Measurements from ENCODE around the gene CCDC158. TPM values are rescaled to one million over a fixed set of nuclear protein-coding genes. Genes with fewer than 3 reads are reported as not detected.

The CCDC158 gene
- total and polyA plus RNA-seq, 2 of the 8 experiments (the other 6 are each of a cell fraction or from before 2014, with no cell fraction given) = not detected

- no peak for FAIRE-seq
- CTCF ChIA-PET (ENCODE audit: partially characterized antibody) = interaction anchor here (1.6 kb wide), 1 partner anchor 12 kb away, joined by 4 read pairs; no protein-coding TSS in a partner anchor
- TF ChIP-seq FOSL1 (IDR thresholded peaks at IDR 0.05; ENCODE audit: insufficient read depth, low read depth, low read length) = no peak
- TF ChIP-seq JUN (IDR thresholded peaks at IDR 0.05; ENCODE audit: low read depth, low read length) = no peak
- TF ChIP-seq ATF3 (IDR thresholded peaks at IDR 0.05; ENCODE audit: insufficient read depth, low read depth, low read length) = no peak
- TF ChIP-seq KDM5A (IDR thresholded peaks at IDR 0.05; ENCODE audit: low read length) = no peak
- TF ChIP-seq SUZ12 (IDR thresholded peaks at IDR 0.05; ENCODE audit: low read length) = no peak
- TF ChIP-seq CBX5 (IDR thresholded peaks at IDR 0.05; ENCODE audit: low read depth, low read length) = no peak
- TF ChIP-seq RXRA (IDR thresholded peaks at IDR 0.05; ENCODE audit: insufficient read depth, low read depth, low read length) = no peak
- TF ChIP-seq JUND (IDR thresholded peaks at IDR 0.05; ENCODE audit: low read length) = no peak
- TF ChIP-seq EGR1 (IDR thresholded peaks at IDR 0.05; ENCODE audit: borderline replicate concordance, low read depth, low read length) = no peak
- no peak for TF ChIP-seq CBX8 (IDR thresholded peaks at IDR 0.05; ENCODE audit: borderline replicate concordance, low read depth, low read length)
- no peak for TF ChIP-seq RNF2 (IDR thresholded peaks at IDR 0.05; ENCODE audit: borderline replicate concordance, low read depth, low read length, missing control alignments, poor library complexity, severe bottlenecking)
- no peak for TF ChIP-seq EZH2 (IDR thresholded peaks at IDR 0.05; ENCODE audit: low read depth, low read length, severe bottlenecking)
- TF ChIP-seq SP2 (IDR thresholded peaks at IDR 0.05; ENCODE audit: low read length) = no peak
- no peak for TF ChIP-seq RBBP5 (IDR thresholded peaks at IDR 0.05; ENCODE audit: borderline replicate concordance, low read depth, low read length)
- no peak for TF ChIP-seq MAFK (IDR thresholded peaks at IDR 0.05; ENCODE audit: low read depth, low read length)
Measured at GRCh38 chr4:76325072-76325471, 95.9 kb downstream of the CCDC158 start.

More at GRCh38 chr4:76325072-76325471, 95.9 kb downstream of the CCDC158 start:
- Histone ChIP-seq H3K14ac (ENCODE audit: insufficient read length) (no peak overlapping the region), H3K4me2 (ENCODE audit: insufficient read depth in 1 of 2, low read depth in 2 of 2, low read length in 2 of 2) (no peak overlapping the region), H2AK5ac (ENCODE audit: low read depth, low read length) (no peak overlapping the region), H3K4me1 (replicated peaks in 1 of 4; ENCODE audit: control insufficient read depth in 3 of 4, insufficient read depth in 4 of 4, low read length in 3 of 4) (no peaks in the 10 kb centered on the region), H2AFZ (ENCODE audit: low read length) (no peak overlapping the region), H2BK12ac (ENCODE audit: low read depth, low read length) (no peak overlapping the region), H3K36me3 (ENCODE audit: control insufficient read depth in 2 of 4, insufficient read depth in 4 of 4, low read length in 3 of 4) (no peaks in the 10 kb centered on the region), H4K5ac (ENCODE audit: insufficient read length, low read depth, low read length) (no peak overlapping the region), H3K79me1 (ENCODE audit: low read depth, low read length) (no peaks in the 10 kb centered on the region), H2BK20ac (ENCODE audit: low read length) (no peak overlapping the region), H3K79me2 (ENCODE audit: control insufficient read depth in 1 of 2, insufficient read depth in 2 of 2, low read length in 2 of 2) (no peaks in the 10 kb centered on the region), H3K4ac (replicated peaks; ENCODE audit: insufficient read length, low read depth, low read length) (no peak overlapping the region), H3K56ac (replicated peaks; ENCODE audit: insufficient read length, low read depth, low read length) (no peak overlapping the region), H3K9me3 (ENCODE audit: insufficient read depth in 2 of 2, low read depth in 1 of 2, low read length in 1 of 2) (peaks cover 7 to 9% of the 10 kb centered on the region in 2 experiments; a peak in 2 of 4 replicates), H3K27ac (ENCODE audit: low read depth, low read length) (no peak overlapping the region), H3K18ac (ENCODE audit: extremely low read depth, low read length) (no peak overlapping the region), H3K23ac (ENCODE audit: insufficient read length) (no peak overlapping the region), H2BK120ac (replicated peaks; ENCODE audit: low read depth, low read length) (no peak overlapping the region), H4K20me1 (replicated peaks in 1 of 2; ENCODE audit: control insufficient read depth in 1 of 2, insufficient read depth in 2 of 2, low read length in 2 of 2) (no peaks in the 10 kb centered on the region), H3K27me3 (replicated peaks in 1 of 4; ENCODE audit: control insufficient read depth in 3 of 4, extremely low read depth in 1 of 4, insufficient read depth in 3 of 4, low read length in 3 of 4) (no peaks in the 10 kb centered on the region), H3K9ac (replicated peaks in 1 of 4; ENCODE audit: extremely low read depth in 1 of 4, low read depth in 3 of 4, low read length in 3 of 4) (no peak overlapping the region), H2BK15ac (ENCODE audit: low read length) (no peak overlapping the region), H3K4me3 (ENCODE audit: extremely low read depth in 1 of 4, insufficient read depth in 2 of 4, low read depth in 3 of 4, low read length in 4 of 4) (no peak overlapping the region), H4K8ac (ENCODE audit: extremely low read depth, insufficient read depth, low read length) (no peak overlapping the region), H2BK5ac (ENCODE audit: low read depth, low read length) (no peak overlapping the region), H3K23me2 (ENCODE audit: low read depth, low read length) (no peaks in the 10 kb centered on the region), H4K91ac (replicated peaks; ENCODE audit: insufficient read length, low read length) (no peak overlapping the region)
- POLR2A ChIA-PET (ENCODE audit: partially characterized antibody) = interaction anchor here (0.6 kb wide), 1 partner anchor 202 kb away, joined by 3 read pairs; no protein-coding TSS in a partner anchor
- DNase-seq (ENCODE audit: low read depth in 1 of 2, low spot score in 2 of 2) = no peak

Measured in H1 (cell line).